ENCODE data around the gene LIFR.

LIFR gene

GRCh38 chr5:38557792-38558191, 1.3 kb upstream of the LIFR start:
- TF ChIP-seq CTCF (IDR thresholded peaks at IDR 0.05; ENCODE audit: borderline replicate concordance, control extremely low read depth, extremely low read depth, insufficient read depth, missing control alignments), result no peak
- no peak for DNase-seq (ENCODE audit: low spot score)
- in situ Hi-C loops (cut with MboI; ENCODE audit: low sequenced_read_pairs, unreplicated experiment), result no loop called here

DNA sequence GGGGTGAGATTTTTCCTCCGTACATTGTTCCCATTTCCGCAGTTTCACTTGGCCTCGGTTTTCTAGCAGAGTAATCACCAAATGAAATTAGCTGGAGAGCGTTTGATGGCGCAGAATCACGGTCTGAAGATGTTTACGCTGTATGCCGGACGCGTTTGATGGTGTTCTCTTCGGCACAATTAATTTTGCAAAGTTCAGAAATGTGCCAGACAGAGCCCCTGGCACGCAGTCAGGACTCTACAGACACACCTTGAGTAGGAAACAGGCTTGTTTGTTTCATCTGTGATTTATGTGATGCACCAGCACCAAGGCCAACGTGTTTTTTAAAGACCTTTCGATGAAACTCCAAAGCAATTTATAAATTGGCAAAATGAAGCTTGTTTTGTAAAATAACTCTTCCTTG, 863 bp upstream of the LIFR start:
- in situ Hi-C loops (cut with MboI; ENCODE audit: low sequenced_read_pairs, unreplicated experiment), result no loop called here
- TF ChIP-seq CTCF (IDR thresholded peaks at IDR 0.05; ENCODE audit: borderline replicate concordance, control extremely low read depth, extremely low read depth, insufficient read depth, missing control alignments), result no peak
- DNase-seq (ENCODE audit: low spot score), result no peak

GRCh38 chr5:38556088-38556598, 303 bp downstream of the LIFR start:
- no peak for TF ChIP-seq CTCF (IDR thresholded peaks at IDR 0.05; ENCODE audit: borderline replicate concordance, control extremely low read depth, extremely low read depth, insufficient read depth, missing control alignments)
- in situ Hi-C loops (cut with MboI; ENCODE audit: low sequenced_read_pairs, unreplicated experiment), result no loop called here
- DNase-seq (ENCODE audit: low spot score), result no peak

DNA sequence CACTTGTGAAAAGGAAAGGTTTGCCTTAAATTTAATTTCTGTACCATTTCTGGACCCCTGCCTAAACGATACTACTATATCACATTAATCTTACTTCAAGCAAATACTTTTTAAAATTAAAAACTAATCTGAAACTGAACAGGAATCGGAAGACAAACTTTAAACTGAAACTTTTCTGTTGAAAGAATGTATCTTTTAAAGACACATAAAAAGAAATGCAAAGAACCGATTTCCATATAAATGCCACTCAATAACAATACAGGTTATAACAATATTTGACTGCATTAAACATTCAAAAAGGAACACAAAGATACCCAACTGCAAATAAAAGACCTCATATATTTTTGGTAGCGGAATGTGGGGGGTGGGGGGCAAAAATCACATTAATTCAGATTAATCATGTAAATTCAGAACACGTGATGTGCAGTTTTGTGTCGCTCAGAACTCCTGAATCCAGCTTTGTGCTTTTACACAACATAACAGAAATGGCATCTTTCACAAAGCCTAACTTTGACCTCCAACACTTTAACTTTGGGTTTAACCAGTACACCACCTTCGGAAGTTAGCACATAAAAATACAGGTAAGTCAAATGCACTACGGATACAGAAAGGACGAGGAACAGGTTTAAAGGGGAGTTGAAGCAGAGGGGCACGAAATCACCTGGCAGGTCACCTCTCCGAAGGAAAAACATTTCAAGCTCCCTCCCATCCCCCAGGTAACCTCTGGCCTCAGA, 925 bp downstream of the LIFR start:
- in situ Hi-C loops (cut with MboI; ENCODE audit: low sequenced_read_pairs, unreplicated experiment), result no loop called here
- DNase-seq (ENCODE audit: low spot score), result no peak
- no peak for TF ChIP-seq CTCF (IDR thresholded peaks at IDR 0.05; ENCODE audit: borderline replicate concordance, control extremely low read depth, extremely low read depth, insufficient read depth, missing control alignments)

GRCh38 chr5:38554861-38555260, 1.6 kb downstream of the LIFR start:
- no peak for TF ChIP-seq CTCF (IDR thresholded peaks at IDR 0.05; ENCODE audit: borderline replicate concordance, control extremely low read depth, extremely low read depth, insufficient read depth, missing control alignments)
- in situ Hi-C loops (cut with MboI; ENCODE audit: low sequenced_read_pairs, unreplicated experiment), result no loop called here
- DNase-seq (ENCODE audit: low spot score), result no peak

- in situ Hi-C loops (cut with MboI; ENCODE audit: low sequenced_read_pairs, unreplicated experiment), result no loop called here
- no peak for DNase-seq (ENCODE audit: low spot score)
- no peak for TF ChIP-seq CTCF (IDR thresholded peaks at IDR 0.05; ENCODE audit: borderline replicate concordance, control extremely low read depth, extremely low read depth, insufficient read depth, missing control alignments)
Measured at GRCh38 chr5:38554403-38554802, 2.0 kb downstream of the LIFR start.
